ENCODE data around the gene STXBP6.

DNA sequence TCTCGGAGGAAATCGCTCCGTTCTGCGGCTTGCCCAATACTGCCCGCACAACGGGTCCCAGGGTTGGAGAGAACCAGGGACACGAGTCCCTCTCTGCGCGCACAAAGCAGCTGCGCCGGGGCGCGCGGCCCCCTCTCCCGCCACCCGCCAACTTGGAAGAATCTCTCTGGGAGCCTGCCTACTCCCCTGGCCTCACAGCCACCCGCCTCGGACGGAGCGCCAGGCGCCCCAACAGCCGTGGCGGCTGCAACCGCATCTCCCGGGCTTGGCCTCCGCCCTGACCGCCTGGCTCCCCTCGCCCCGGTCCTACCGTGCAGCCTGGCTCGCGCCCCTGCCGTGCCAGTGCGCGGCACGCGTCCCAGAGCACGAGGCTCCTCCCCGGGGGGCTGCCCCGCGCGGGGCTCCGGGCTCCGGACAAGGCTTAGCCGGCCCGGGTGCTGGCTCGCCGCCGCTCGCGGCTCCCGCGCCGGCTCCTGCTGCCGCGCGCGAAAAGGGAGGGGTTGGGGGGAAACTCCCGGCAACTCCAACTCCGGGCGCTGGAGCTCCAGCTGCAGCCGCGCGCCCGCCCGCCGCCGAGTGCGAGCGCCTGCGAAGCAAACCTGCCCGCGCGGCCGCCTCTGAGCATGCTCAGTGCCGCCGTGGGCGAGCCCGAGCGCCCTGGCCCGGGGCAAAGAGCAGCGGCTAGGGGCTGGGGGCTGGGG lies at the start of gene STXBP6:
- TF ChIP-seq POLR2A (IDR thresholded peaks at IDR 0.05; ENCODE audit: low read length), result no peak
- no peak for TF ChIP-seq GATA1 (IDR thresholded peaks at IDR 0.05; ENCODE audit: low read depth, low read length)

All from erythroblast (primary cell).